DLD1 (cell line): ENCODE measurements around the gene GRM7.

Experiments used
- in situ Hi-C: cut with HindIII; loops from 2 replicates; pipeline ENCODE4 v1.10.0; 2017; ENCODE audit warnings: low sequenced_read_pairs

Gene GRM7

GRCh38 chr3:6965881-6966280 lies 105.0 kb downstream of the GRM7 start:
- in situ Hi-C loops, result no loop called here

GRCh38 chr3:6971933-6972332 lies 111.0 kb downstream of the GRM7 start:
- in situ Hi-C loops, result no loop called here

- in situ Hi-C loops, result no loop called here
Observed at GRCh38 chr3:6985848-6986247, 124.9 kb downstream of the GRM7 start.

- in situ Hi-C loops, result no loop called here
Observed at GRCh38 chr3:6989608-6990291, 128.8 kb downstream of the GRM7 start.

DNA sequence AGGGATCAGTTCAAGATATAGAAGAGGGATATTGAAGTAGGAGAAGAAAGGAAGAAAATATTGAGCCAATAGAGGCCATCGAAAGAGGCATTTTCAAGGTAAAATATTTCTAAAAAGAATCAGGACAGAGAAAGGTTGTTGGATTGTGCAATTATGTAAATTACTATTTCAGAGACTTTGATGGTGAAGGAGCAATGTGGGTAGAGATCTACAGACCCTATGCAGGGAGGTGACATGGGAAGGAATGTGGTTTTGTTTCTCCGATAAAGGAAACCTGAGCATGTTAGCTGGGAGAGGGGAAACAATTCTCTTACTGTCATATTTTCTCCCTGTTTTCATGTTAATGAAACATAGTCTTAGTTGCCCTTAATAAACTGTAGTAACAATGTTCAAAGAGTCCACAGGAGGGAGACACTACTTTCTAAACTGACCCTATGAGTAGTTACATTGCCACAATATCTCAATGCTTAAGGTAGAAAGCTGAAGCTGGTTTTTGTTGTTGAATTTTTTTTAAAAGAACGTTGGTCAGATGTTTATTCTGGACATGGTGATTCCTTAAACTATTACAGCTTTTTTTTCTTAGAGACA lies 133.3 kb downstream of the GRM7 start:
- in situ Hi-C loops, result no loop called here

DNA sequence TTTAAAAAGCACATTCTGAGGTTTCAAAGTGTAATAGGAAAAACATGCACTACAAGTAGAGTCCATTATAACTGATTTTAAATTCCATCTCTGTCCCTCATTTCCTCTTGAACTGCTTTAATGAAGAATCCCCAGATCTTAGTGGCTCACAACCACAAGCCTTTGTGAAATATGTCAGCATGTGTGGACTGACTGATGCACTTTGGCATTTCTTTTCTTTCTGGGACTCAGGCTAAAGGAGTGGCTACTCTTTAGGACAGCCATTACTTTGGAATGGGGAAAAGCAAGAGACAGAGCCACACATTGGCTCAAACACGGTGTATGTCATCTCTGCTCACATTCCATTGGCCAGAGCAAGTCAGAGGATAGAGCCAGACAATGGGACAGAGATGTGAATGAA lies 139.6 kb downstream of the GRM7 start:
- in situ Hi-C loops, result no loop called here

DNA sequence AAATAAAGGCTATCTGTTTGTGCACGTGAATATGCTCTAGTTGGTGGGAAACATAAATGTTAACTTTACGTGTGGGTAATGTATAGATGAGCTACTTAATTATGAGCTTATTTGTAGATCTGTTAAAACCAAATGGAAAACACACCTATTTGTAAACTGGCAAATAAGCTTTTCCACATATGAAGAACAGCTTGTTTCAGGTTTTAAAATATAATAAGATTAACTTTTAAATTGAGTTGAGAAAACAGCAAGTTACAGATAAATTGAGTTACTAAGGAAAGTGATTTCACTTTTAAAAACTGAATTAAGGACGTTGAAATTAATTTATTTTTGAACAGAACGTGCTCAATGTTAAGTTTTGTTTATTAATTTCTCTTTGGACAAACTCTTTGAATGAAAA lies 140.5 kb downstream of the GRM7 start:
- in situ Hi-C loops, result no loop called here

- in situ Hi-C loops, result no loop called here
Observed at GRCh38 chr3:7015683-7016440, 154.9 kb downstream of the GRM7 start.

DNA sequence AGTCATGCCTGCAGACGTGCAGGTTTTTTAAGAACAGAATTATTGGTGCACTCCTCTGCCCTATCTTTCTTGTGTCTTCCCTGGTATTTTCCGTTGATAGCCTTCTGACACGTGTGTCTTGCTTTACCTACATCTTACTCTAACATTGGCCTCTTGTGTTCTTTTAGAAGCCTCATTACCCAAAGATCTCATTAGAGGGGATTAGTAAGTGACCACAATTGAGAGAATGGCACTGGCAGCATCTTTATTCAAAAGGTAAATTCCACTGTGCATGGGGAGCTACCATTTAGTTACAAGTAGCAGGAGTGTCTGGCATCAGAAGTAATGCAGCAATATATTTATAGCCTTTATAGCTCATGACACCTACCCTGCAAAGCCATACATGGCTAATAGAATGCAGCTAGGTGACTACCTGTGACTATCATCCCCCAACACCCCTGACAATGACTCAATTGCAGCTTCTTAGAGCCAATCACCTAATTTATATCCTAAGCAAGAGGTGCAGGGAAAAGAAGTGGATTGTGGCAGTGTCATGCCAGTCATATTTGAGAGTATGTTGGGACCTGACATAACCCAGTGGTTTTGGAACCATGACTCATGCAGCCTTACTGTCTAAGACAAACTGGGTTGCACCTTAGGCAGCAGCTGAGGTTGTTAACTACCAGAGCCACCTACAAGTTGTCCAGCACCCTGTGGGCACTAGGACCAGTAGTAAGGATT lies 164.8 kb downstream of the GRM7 start:
- in situ Hi-C loops, result no loop called here

- in situ Hi-C loops, result no loop called here
Observed at GRCh38 chr3:7029562-7029961, 168.6 kb downstream of the GRM7 start.

- in situ Hi-C loops, result no loop called here
Observed at GRCh38 chr3:7038394-7038793, 177.5 kb downstream of the GRM7 start.

DNA sequence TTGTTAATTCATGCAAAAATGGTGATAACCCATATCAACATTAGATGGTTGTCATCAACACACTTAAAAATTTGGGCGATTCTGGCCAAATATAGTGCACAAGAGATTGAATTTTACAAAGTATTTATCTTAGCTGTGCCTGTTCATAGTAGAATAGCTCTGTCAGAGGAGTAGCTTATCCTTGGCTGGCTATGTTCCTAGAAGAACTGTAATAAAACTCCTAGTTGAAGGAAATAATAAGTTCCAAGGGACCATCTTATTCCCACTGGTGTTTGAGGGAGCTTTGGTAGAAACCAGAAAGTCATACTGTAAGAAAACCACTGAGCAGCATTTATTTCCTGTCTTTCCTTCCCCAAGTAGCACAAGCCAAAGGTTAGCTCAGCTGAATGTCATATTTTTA lies 201.8 kb downstream of the GRM7 start:
- in situ Hi-C loops, result no loop called here

- in situ Hi-C loops, result no loop called here
Observed at GRCh38 chr3:7070461-7070860, 209.5 kb downstream of the GRM7 start.

- in situ Hi-C loops, result no loop called here
Observed at GRCh38 chr3:7074217-7074616, 213.3 kb downstream of the GRM7 start.

- in situ Hi-C loops, result no loop called here
Observed at GRCh38 chr3:7075117-7075516, 214.2 kb downstream of the GRM7 start.

DNA sequence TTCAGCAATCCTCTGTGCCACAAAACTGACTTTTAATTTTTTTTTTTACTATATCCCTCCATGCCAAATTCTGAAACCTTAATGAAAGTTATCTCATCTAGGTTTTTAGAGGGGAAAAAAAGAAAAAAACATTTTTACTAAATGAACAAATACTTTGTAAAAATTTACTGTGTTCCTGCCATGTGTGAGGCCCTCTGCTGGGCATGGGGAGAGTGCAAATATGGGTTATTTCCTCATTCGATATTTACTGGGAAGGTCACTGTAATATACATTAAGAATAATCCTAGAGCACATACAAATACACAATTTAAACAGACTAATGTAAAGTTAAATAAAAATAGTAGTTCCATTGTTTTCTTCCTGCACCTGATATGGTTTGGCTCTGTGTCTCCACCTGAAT lies 215.0 kb downstream of the GRM7 start:
- in situ Hi-C loops, result no loop called here

GRCh38 chr3:7082244-7082643 lies 221.3 kb downstream of the GRM7 start:
- in situ Hi-C loops, result no loop called here

- in situ Hi-C loops, result no loop called here
Observed at GRCh38 chr3:7086417-7086816, 225.5 kb downstream of the GRM7 start.

DNA sequence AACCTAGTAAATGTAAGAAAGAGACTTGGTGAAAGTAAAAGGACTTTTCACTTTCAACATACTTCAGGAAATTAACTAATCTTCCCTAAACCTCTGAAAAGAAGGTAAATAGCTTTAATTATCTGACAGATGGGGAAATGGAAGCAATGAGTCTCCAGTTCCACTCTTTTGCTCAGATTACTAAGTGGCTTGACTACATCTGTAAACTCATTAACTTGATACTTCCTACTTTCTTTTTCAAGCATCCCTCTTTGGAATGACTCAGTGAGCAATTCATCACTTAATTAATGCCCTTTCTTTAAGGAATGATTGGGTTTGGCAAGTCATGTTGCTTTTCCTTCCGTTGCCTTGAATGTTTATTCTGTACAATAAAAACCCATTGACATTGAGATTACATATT lies 234.2 kb downstream of the GRM7 start:
- in situ Hi-C loops, result no loop called here

DNA sequence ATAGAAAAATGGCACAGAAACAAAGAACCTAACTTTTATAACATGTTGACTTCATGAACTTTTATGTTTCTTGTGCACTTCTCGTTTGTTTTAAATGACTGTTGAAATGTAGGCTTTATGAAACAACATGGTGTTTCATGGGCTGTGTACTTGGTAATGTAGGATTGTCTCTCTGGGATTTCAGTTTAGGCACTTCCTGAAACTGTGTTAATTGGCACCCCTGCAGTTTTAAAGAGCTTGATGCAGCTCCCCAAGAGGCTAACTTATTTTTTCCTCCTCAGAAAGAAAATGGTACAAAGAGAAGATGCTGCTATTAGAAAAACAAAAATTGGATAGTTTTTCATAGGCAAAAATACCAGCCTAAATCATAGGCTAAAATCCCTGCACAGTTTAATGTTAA lies 239.2 kb downstream of the GRM7 start:
- in situ Hi-C loops, result no loop called here

DNA sequence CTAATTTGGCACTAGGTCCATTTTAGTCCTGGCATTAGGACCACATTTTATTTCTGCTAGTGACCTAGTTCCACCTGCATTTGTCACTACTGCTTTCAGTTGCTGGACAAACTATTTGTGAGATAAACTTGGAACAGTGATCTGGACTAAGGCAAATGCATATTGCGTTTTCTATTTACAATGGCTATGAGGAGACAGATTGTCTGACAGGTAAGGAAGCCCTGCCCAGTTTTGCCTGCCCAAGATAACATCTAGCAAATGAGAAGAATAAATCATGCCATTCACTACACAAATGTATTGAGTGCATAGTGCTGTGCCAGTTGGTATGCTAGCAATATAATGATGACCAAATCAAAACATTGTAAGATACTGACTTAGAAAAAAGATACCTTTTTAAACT lies 245.7 kb downstream of the GRM7 start:
- in situ Hi-C loops, result no loop called here
